Fibroblast of skin of back (primary cell): ENCODE results near the gene ADAMTS6.

Experiments
- DNase-seq: peaks from one replicate; pipeline ENCODE4 v3.0.0-alpha.2; 2013

Gene ADAMTS6

GRCh38 chr5:65100911-65101631, 380.6 kb downstream of the ADAMTS6 start:
- DNase-seq: peak; percentile 88
